Testis (tissue), 3 donors: ENCODE data around the gene APCDD1. TPM values are rescaled to one million over a fixed set of nuclear protein-coding genes. Genes with fewer than 3 reads are reported as not detected.
A peak's percentile ranks its signal among the peaks of the same experiment; 100 is the strongest.

Experiments used
- DNase-seq: peaks from one replicate; pipeline ENCODE4 v3.0.0-alpha.2; 2019
- H3K27ac ChIP-seq, 2 donors: fragments of 200-600 bp; sonication (generic); one replicate each; pipeline ENCODE4 v1.5.1; 2019
- H3K27me3 ChIP-seq: fragments of 200-600 bp; sonication (generic); one replicate; pipeline ENCODE4 v1.5.1; 2019
- H3K36me3 ChIP-seq: fragments of 200-600 bp; sonication (generic); one replicate; pipeline ENCODE4 v1.5.1; 2017; ENCODE audit warnings: low read depth; ENCODE audit errors: missing control alignments
- H3K4me1 ChIP-seq: fragments of 200-600 bp; sonication (generic); one replicate; pipeline ENCODE4 v1.5.1; 2019
- H3K4me3 ChIP-seq, 2 donors: fragments of 200-600 bp; sonication (generic); one replicate each; pipeline ENCODE4 v1.5.1; 2017 to 2019
- H3K9me3 ChIP-seq: fragments of 200-600 bp; sonication (generic); one replicate; pipeline ENCODE4 v1.5.1; 2017
- POLR2A ChIP-seq: fragments of 450-650 bp; IDR thresholded peaks from one replicate; pipeline ENCODE4 v1.6.1; 2017; ENCODE audit warnings: antibody characterized with exemption, mild to moderate bottlenecking, moderate library complexity
- WGBS, 2 donors: methylation state at CpG; one replicate each; pipeline ENCODE4 v1.1.5; 2018; 5-methylcytosine and 5-hydroxymethylcytosine counted together
- intact Hi-C: fragments of 100-400 bp; cut with DNase I; formaldehyde crosslinking; loops from one replicate; pipeline ENCODE4 v1.15.1; 2023; ENCODE audit warnings: low total_unique reads
- polyA plus RNA-seq: library from polyadenylated mRNA; stranded (reverse); fragments of 350-450 nt; fragmentation: Illumina TruSeq; extraction: RNeasy Lipid Tissue Mini Kit (QIAGEN cat#74804); gene quantifications from one replicate; pipeline ENCODE4 v1.2.3, GENCODE V29; 2014; ENCODE audit warnings: low read depth, low replicate concordance; ENCODE audit not compliant: insufficient read depth
- total RNA-seq, 2 donors: library from RNA; depleted of rRNA; stranded (reverse); fragments of >200 nt; gene quantifications; one replicate each; pipeline ENCODE4 v1.2.3, GENCODE V29; 2016
- TF ChIP-seq, protein P1 (sequence below), 3 experiments: fragments of 450-650 bp in 2 of 3; fragments of 200-600 bp in 1 of 3; sonication (generic) in 1 of 3; IDR thresholded peaks; one replicate each; pipeline ENCODE4 v1.5.1; 2016 to 2019; ENCODE audit warnings: antibody characterized with exemption in 3 of 3, mild to moderate bottlenecking in 2 of 3, moderate library complexity in 1 of 3

Gene APCDD1
- total and polyA plus RNA-seq, 3 donors from 2014 or later: 10.8 to 12.5 (median 11.2) TPM

DNA sequence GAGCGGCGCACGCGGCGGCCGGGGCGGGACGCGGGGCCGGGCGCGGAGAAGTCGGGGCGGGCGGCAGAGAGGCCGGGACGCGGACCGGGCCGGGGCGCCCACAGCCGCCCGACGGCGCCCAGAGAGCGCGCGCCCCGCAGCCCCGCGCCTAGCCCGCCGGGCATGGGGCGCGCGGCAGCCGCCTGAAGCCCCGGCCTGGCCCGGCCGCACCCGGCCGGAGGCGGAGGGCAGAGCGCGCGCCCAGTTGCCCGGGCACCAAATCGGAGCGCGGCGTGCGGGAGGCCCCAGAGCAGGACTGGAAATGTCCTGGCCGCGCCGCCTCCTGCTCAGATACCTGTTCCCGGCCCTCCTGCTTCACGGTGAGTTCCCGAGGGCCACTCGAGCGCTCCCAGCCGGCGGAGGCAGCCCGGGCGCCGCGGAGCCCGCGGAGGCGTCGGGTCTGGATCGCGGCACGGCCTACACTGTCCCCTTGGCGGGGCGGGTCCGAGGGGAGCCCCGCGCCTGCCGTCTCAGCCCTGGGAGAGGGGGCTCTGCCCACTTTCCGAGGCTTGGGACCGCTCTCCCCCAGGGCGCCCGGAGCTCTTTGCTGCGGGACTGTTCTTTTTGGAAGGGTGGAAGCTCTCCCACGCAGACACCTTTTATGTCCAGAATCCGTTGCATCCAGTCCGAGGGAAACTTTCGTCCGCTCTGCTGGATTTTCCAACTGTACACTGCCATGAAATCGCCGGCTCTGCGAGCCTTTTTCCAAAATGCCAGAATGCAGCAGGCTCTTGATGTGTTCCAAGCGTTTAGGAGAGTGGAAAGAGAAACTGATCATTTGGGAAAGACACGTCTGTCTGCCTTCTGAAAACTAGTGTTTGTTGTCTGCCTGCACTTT lies 484 bp downstream of the APCDD1 start:
- no peaks in the 10 kb centered on the region for H3K27me3 ChIP-seq
- no peaks in the 10 kb centered on the region for H3K9me3 ChIP-seq
- no peaks in the 10 kb centered on the region for H3K36me3 ChIP-seq
- peak overlapping the region; percentile 59 to 76 for H3K4me3 ChIP-seq
- DNase-seq: peak; percentile 20
- H3K4me1 ChIP-seq: no peaks in the 10 kb centered on the region
- 0 to 2% methylated on average over 10 to 77 of the region's 94 CpGs for WGBS, 2 donors
- peak overlapping the region; percentile 76 to 87 for H3K27ac ChIP-seq
- TF ChIP-seq, protein P1, sequence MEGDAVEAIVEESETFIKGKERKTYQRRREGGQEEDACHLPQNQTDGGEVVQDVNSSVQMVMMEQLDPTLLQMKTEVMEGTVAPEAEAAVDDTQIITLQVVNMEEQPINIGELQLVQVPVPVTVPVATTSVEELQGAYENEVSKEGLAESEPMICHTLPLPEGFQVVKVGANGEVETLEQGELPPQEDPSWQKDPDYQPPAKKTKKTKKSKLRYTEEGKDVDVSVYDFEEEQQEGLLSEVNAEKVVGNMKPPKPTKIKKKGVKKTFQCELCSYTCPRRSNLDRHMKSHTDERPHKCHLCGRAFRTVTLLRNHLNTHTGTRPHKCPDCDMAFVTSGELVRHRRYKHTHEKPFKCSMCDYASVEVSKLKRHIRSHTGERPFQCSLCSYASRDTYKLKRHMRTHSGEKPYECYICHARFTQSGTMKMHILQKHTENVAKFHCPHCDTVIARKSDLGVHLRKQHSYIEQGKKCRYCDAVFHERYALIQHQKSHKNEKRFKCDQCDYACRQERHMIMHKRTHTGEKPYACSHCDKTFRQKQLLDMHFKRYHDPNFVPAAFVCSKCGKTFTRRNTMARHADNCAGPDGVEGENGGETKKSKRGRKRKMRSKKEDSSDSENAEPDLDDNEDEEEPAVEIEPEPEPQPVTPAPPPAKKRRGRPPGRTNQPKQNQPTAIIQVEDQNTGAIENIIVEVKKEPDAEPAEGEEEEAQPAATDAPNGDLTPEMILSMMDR (IDR thresholded peaks at IDR 0.05): no peak
- TF ChIP-seq POLR2A: no peak
- intact Hi-C loops: no loop called here

DNA sequence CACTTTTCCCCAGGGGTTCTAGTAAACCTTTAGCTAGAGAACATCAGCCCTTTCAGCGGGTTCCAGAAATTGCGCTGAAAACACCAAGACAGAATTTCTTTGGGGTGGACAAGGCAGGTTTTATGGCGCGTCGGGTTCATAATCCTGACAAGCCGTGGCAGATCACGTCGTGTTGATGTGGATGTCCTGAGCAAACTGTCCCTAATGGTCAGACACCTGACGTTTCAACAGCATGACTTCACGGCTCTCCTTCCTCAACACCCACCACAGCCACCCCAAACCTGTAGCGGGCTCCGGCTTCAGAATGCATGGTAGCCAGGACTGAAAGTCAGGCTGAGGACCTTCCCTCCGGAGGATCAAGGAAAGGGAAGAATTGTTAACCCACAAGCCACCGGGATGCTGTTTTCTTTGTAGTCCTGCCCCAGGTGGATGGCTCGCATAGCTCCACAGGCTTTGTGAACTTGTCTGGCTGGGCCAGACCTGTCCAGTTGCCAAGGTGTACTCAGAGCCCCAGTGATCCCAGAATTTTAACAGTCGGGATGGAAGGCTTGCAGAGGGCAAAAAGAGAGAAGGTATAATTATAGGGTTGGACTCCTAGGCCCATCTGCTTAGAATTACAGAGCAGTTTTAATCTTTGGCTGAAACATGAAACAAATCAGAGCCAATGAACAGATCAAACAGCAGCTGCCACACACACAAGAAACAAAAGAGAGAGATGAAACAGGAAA lies 1.5 kb downstream of the APCDD1 start:
- Histone ChIP-seq H3K27me3 (no peaks in the 10 kb centered on the region), H3K4me3 (peak overlapping the region; percentile 59 to 76), H3K4me1 (no peaks in the 10 kb centered on the region), H3K36me3 (no peaks in the 10 kb centered on the region), H3K27ac (peak overlapping the region; percentile 76 to 87), H3K9me3 (no peaks in the 10 kb centered on the region)
- 14 to 21% methylated on average over 16 of the region's 16 CpGs for WGBS, 2 donors
- DNase-seq: no peak
- intact Hi-C loops: no loop called here
- TF ChIP-seq POLR2A: no peak
- TF ChIP-seq, protein P1 (IDR thresholded peaks at IDR 0.05): no peak

DNA sequence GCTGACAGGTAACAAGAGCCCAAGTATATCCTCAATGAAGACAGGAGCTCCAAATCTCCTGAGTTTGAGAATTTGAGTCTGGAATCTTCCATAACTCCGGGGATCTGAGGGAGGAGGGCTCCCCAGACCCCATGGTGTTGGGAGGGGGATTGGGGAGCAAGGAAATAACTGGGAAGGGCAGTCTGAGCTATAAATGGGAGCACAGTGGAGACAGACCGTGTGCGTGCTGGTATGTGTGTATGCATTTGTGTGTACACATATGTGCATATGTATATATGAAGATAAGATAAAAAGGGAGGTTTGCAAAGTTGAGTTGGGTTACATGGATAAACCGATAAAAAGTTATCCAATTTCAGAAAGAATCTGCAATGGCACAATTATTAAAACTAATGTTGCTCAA lies 2.3 kb downstream of the APCDD1 start:
- intact Hi-C loops: no loop called here
- Histone ChIP-seq H3K4me3 (no peak overlapping the region), H3K9me3 (no peaks in the 10 kb centered on the region), H3K27ac (no peak overlapping the region), H3K36me3 (no peaks in the 10 kb centered on the region), H3K27me3 (no peaks in the 10 kb centered on the region), H3K4me1 (no peaks in the 10 kb centered on the region)
- TF ChIP-seq, protein P1 (IDR thresholded peaks at IDR 0.05): no peak
- no peak for TF ChIP-seq POLR2A
- DNase-seq: no peak
- 59 to 64% methylated on average over 4 of the region's 4 CpGs for WGBS, 2 donors

DNA sequence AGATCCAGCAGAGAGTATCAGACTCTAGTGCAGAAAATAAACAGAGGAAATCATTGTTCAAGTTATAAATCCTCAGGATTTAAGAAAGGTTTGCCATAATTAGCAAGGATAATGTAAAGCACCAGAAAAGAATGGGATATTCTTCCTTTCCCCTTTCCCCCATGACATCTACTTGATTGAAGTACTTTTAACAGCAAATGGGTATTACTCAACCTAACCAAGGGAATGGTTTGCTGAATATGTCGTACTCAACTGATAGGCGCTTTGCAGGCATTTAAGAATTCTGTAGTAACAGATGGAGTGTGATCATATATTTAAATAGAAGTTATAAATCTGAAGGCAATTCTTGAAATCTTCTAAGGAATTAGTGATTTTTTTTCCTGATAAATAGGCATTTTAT lies 2.7 kb downstream of the APCDD1 start:
- Histone ChIP-seq H3K27ac (no peak overlapping the region), H3K4me1 (no peaks in the 10 kb centered on the region), H3K4me3 (no peak overlapping the region), H3K36me3 (no peaks in the 10 kb centered on the region), H3K27me3 (no peaks in the 10 kb centered on the region), H3K9me3 (no peaks in the 10 kb centered on the region)
- 81 to 93% methylated on average over 2 of the region's 2 CpGs for WGBS, 2 donors
- TF ChIP-seq POLR2A: no peak
- TF ChIP-seq, protein P1 (IDR thresholded peaks at IDR 0.05): no peak
- intact Hi-C loops: no loop called here
- DNase-seq: no peak
